ENCODE results near the gene DUOX2. TPM values are rescaled to one million over a fixed set of nuclear protein-coding genes. Genes with fewer than 3 reads are reported as not detected.
"Not testable (repeated sequence)": the region's sequence is repeated elsewhere in the genome, so short reads cannot be mapped to it uniquely, and the experiment has no call there.

DUOX2 gene
- total RNA-seq, 1 experiment from 2014 or later = 0.08 TPM

DNA sequence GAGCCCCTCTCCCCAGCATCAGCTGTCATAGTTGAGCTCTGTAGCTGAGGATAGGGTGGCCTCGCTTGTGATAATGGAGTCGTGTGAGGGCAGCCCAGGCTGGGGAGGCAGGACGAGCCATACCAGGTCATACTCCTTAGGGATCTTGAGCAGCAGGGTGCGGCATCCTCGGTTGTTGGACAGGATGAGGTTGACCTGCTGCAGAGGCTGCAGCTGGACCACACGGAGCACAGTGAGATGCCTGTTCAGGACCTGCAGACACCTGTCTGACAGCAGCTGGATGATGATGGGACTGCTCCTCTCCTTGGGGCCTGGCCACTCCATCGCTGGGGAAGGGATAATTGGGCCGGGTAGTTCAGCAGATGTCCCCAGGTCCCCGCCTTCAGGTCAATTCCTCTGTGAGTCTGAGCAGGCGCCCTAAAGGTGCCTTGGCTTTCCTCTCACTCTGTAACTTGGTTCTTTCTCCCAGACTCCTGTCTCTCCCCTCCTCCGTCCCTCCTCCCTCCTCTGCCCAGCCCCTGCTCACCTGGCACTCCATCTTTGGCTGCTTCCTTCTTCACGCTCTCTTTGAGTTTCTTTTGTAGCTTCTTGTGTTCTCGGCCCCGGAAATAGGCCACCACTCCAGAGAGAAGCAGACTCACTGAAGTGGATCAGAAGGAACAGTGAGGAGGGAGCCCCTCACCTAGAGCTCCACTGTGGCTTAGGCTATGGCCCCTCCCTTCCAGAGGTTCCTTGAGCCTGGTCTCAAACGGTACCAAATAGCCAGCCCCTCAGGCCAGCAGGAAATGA, 7.8 kb downstream of the DUOX2 start:
- ATAC-seq (no peak), DNase-seq (ENCODE audit: low read depth, low spot score) (no peak)
- peaks cover 3% of the 10 kb centered on the region; the same call in 1 of the 2 replicates for H3K27me3 ChIP-seq (ENCODE audit: control insufficient read depth, insufficient read depth, low read length)
- BruUV-seq (replicated peaks) = no TSS peak
- TF ChIP-seq, protein P1, sequence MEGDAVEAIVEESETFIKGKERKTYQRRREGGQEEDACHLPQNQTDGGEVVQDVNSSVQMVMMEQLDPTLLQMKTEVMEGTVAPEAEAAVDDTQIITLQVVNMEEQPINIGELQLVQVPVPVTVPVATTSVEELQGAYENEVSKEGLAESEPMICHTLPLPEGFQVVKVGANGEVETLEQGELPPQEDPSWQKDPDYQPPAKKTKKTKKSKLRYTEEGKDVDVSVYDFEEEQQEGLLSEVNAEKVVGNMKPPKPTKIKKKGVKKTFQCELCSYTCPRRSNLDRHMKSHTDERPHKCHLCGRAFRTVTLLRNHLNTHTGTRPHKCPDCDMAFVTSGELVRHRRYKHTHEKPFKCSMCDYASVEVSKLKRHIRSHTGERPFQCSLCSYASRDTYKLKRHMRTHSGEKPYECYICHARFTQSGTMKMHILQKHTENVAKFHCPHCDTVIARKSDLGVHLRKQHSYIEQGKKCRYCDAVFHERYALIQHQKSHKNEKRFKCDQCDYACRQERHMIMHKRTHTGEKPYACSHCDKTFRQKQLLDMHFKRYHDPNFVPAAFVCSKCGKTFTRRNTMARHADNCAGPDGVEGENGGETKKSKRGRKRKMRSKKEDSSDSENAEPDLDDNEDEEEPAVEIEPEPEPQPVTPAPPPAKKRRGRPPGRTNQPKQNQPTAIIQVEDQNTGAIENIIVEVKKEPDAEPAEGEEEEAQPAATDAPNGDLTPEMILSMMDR (IDR thresholded peaks at IDR 0.05) = no peak
- TF ChIP-seq TCF7L2 (IDR thresholded peaks at IDR 0.05; ENCODE audit: low read depth, low read length) (no peak), POLR2AphosphoS5 (IDR thresholded peaks at IDR 0.05; ENCODE audit: low read depth, low read length) (no peak), SIN3A (IDR thresholded peaks at IDR 0.05; ENCODE audit: borderline replicate concordance, insufficient read depth, low read depth, low read length) (no peak)
- TF ChIP-seq, protein P2, sequence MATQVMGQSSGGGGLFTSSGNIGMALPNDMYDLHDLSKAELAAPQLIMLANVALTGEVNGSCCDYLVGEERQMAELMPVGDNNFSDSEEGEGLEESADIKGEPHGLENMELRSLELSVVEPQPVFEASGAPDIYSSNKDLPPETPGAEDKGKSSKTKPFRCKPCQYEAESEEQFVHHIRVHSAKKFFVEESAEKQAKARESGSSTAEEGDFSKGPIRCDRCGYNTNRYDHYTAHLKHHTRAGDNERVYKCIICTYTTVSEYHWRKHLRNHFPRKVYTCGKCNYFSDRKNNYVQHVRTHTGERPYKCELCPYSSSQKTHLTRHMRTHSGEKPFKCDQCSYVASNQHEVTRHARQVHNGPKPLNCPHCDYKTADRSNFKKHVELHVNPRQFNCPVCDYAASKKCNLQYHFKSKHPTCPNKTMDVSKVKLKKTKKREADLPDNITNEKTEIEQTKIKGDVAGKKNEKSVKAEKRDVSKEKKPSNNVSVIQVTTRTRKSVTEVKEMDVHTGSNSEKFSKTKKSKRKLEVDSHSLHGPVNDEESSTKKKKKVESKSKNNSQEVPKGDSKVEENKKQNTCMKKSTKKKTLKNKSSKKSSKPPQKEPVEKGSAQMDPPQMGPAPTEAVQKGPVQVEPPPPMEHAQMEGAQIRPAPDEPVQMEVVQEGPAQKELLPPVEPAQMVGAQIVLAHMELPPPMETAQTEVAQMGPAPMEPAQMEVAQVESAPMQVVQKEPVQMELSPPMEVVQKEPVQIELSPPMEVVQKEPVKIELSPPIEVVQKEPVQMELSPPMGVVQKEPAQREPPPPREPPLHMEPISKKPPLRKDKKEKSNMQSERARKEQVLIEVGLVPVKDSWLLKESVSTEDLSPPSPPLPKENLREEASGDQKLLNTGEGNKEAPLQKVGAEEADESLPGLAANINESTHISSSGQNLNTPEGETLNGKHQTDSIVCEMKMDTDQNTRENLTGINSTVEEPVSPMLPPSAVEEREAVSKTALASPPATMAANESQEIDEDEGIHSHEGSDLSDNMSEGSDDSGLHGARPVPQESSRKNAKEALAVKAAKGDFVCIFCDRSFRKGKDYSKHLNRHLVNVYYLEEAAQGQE (IDR thresholded peaks at IDR 0.05; ENCODE audit: insufficient read depth in 1 of 2, low read depth in 2 of 2, low read length in 1 of 2) = no peak
- no peaks in the 10 kb centered on the region for H3K36me3 ChIP-seq (ENCODE audit: control insufficient read depth, insufficient read depth, low read length)
- in situ Hi-C loops (cut with HindIII; ENCODE audit: low pct_unique_long_range_greater_than_20kb, low sequenced_read_pairs) = no loop called here
- H3K4me3 ChIP-seq (ENCODE audit: low read depth in 2 of 2, low read length in 2 of 2) = no peak overlapping the region
- no peaks in the 10 kb centered on the region for H3K4me1 ChIP-seq (ENCODE audit: control insufficient read depth, insufficient read depth, low read length)
- intact Hi-C loops (cut with micrococcal nuclease; ENCODE audit: unreplicated experiment) = no loop called here
- no peak overlapping the region for H3K27ac ChIP-seq (ENCODE audit: low read length)
- ChIA-PET POLR2A (no interaction called here), CTCF (interaction anchor here (1.2 kb wide), 1 partner anchor 12 kb away, joined by 5 read pairs; no protein-coding TSS in a partner anchor)
- no peaks in the 10 kb centered on the region for H3K9me3 ChIP-seq (ENCODE audit: control insufficient read depth, insufficient read depth, low read depth, low read length)

- Histone ChIP-seq H3K27me3 (ENCODE audit: control insufficient read depth, insufficient read depth, low read length) (peaks cover 3% of the 10 kb centered on the region; the same call in 1 of the 2 replicates), H3K27ac (ENCODE audit: low read length) (no peak overlapping the region), H3K4me3 (ENCODE audit: low read depth in 2 of 2, low read length in 2 of 2) (no peak overlapping the region), H3K36me3 (ENCODE audit: control insufficient read depth, insufficient read depth, low read length) (no peaks in the 10 kb centered on the region), H3K4me1 (ENCODE audit: control insufficient read depth, insufficient read depth, low read length) (no peaks in the 10 kb centered on the region), H3K9me3 (ENCODE audit: control insufficient read depth, insufficient read depth, low read depth, low read length) (no peaks in the 10 kb centered on the region)
- DNase-seq (ENCODE audit: low read depth, low spot score) (no peak), ATAC-seq (no peak)
- TF ChIP-seq, protein P1 (IDR thresholded peaks at IDR 0.05) = no peak
- TF ChIP-seq, protein P2 (IDR thresholded peaks at IDR 0.05; ENCODE audit: insufficient read depth in 1 of 2, low read depth in 2 of 2, low read length in 1 of 2) = no peak
- no peak for TF ChIP-seq TCF7L2 (IDR thresholded peaks at IDR 0.05; ENCODE audit: low read depth, low read length)
- no peak for TF ChIP-seq SIN3A (IDR thresholded peaks at IDR 0.05; ENCODE audit: borderline replicate concordance, insufficient read depth, low read depth, low read length)
- TF ChIP-seq POLR2AphosphoS5 (IDR thresholded peaks at IDR 0.05; ENCODE audit: low read depth, low read length) = no peak
- ChIA-PET CTCF (interaction anchor here (1.2 kb wide), 1 partner anchor 13 kb away, joined by 5 read pairs; no protein-coding TSS in a partner anchor), POLR2A (no interaction called here)
- intact Hi-C loops (cut with micrococcal nuclease; ENCODE audit: unreplicated experiment) (no loop called here), in situ Hi-C loops (cut with HindIII; ENCODE audit: low pct_unique_long_range_greater_than_20kb, low sequenced_read_pairs) (no loop called here)
- BruUV-seq (replicated peaks) = no TSS peak
Measured at GRCh38 chr15:45105586-45105985, 8.4 kb downstream of the DUOX2 start.

DNA sequence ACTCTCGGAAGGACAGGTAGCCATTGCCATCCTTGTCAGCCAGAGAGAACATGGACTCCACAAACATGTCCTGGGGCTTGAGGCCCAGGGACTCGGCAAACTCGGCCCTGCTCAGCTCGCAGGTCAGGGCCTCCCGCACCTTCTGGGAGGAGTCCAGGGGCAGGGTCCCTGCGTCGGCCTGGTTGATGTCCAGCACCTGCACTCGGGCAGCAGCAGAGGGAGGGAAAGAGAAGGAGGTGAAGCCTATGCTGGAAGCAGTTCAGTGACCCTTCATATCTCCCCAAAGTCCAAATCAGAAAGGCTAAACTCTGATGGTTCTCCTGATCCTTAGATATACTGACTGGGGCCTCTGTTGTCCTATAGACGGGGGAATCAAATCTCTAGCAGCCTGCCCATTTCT, 9.8 kb downstream of the DUOX2 start:
- CTCF ChIA-PET; in situ Hi-C loops (cut with HindIII; ENCODE audit: low pct_unique_long_range_greater_than_20kb, low sequenced_read_pairs); BruUV-seq (replicated peaks): not testable (repeated sequence)

More for the DNA sequence above, 9.8 kb downstream of the DUOX2 start:
- POLR2A ChIA-PET; H3K27ac ChIP-seq (ENCODE audit: low read length); H3K9me3 ChIP-seq (ENCODE audit: control insufficient read depth, insufficient read depth, low read depth, low read length); ATAC-seq; H3K36me3 ChIP-seq (ENCODE audit: control insufficient read depth, insufficient read depth, low read length); DNase-seq (ENCODE audit: low read depth, low spot score); H3K4me1 ChIP-seq (ENCODE audit: control insufficient read depth, insufficient read depth, low read length); H3K27me3 ChIP-seq (ENCODE audit: control insufficient read depth, insufficient read depth, low read length); H3K4me3 ChIP-seq (ENCODE audit: low read depth in 2 of 2, low read length in 2 of 2); intact Hi-C loops (cut with micrococcal nuclease; ENCODE audit: unreplicated experiment): not testable (repeated sequence)

All from Panc1 (cell line).